ENCODE data around the gene NDUFA7.
"Not testable (repeated sequence)": the region's sequence is repeated elsewhere in the genome, so short reads cannot be mapped to it uniquely, and the experiment has no call there.

Gene NDUFA7

DNA sequence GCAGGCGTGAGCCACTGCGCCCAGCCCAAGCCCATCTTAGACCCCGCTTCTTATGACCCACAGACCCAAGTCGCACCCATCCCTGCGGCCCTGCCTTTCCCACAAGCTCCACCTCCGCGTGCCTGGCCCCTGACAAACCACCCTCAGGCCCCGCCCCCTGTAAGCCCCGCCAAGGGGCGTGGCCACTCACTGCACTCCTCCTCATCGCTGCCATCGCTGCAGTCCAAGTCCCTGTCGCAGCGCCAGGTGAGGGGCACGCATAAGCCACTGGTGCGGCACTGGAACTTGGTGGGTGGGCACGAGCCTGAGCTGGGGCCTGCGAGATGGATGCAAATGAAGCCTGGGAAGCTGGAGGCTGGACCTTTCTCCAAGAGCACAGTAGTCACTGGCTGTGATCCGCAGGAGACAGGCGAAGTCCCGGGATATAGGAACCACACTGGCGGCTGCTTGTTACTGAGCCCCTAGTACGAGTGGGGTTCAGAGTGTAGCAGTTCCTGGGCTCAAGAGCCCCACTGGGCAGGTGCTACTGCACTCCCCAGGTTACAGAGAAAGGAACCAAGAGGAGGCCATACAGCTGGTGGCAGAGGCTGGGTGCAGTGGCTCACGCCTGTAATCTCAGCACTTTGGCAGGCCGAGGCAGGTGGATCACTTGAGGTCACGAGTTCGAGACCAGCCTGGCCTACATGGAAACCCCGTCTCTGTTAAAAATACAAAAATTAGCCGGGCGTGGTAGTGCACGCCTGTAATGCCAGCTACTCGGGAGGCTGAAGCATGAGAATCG lies 16.1 kb downstream of the NDUFA7 start:
- H3K4me3 ChIP-seq (replicated peaks; ENCODE audit: insufficient read depth, low read length) = no peak overlapping the region
- TF ChIP-seq, protein P1, sequence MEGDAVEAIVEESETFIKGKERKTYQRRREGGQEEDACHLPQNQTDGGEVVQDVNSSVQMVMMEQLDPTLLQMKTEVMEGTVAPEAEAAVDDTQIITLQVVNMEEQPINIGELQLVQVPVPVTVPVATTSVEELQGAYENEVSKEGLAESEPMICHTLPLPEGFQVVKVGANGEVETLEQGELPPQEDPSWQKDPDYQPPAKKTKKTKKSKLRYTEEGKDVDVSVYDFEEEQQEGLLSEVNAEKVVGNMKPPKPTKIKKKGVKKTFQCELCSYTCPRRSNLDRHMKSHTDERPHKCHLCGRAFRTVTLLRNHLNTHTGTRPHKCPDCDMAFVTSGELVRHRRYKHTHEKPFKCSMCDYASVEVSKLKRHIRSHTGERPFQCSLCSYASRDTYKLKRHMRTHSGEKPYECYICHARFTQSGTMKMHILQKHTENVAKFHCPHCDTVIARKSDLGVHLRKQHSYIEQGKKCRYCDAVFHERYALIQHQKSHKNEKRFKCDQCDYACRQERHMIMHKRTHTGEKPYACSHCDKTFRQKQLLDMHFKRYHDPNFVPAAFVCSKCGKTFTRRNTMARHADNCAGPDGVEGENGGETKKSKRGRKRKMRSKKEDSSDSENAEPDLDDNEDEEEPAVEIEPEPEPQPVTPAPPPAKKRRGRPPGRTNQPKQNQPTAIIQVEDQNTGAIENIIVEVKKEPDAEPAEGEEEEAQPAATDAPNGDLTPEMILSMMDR (IDR thresholded peaks at IDR 0.05; ENCODE audit: insufficient read depth, low read length) = no peak
- no peak for TF ChIP-seq GABPA (IDR thresholded peaks at IDR 0.05; ENCODE audit: low read depth)
- TF ChIP-seq POLR2AphosphoS5 (IDR thresholded peaks at IDR 0.05; ENCODE audit: low read depth) = no peak
- TF ChIP-seq SPI1 (IDR thresholded peaks at IDR 0.05; ENCODE audit: borderline replicate concordance, low read depth) = no peak
- TF ChIP-seq, protein P2, sequence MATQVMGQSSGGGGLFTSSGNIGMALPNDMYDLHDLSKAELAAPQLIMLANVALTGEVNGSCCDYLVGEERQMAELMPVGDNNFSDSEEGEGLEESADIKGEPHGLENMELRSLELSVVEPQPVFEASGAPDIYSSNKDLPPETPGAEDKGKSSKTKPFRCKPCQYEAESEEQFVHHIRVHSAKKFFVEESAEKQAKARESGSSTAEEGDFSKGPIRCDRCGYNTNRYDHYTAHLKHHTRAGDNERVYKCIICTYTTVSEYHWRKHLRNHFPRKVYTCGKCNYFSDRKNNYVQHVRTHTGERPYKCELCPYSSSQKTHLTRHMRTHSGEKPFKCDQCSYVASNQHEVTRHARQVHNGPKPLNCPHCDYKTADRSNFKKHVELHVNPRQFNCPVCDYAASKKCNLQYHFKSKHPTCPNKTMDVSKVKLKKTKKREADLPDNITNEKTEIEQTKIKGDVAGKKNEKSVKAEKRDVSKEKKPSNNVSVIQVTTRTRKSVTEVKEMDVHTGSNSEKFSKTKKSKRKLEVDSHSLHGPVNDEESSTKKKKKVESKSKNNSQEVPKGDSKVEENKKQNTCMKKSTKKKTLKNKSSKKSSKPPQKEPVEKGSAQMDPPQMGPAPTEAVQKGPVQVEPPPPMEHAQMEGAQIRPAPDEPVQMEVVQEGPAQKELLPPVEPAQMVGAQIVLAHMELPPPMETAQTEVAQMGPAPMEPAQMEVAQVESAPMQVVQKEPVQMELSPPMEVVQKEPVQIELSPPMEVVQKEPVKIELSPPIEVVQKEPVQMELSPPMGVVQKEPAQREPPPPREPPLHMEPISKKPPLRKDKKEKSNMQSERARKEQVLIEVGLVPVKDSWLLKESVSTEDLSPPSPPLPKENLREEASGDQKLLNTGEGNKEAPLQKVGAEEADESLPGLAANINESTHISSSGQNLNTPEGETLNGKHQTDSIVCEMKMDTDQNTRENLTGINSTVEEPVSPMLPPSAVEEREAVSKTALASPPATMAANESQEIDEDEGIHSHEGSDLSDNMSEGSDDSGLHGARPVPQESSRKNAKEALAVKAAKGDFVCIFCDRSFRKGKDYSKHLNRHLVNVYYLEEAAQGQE (IDR thresholded peaks at IDR 0.05; ENCODE audit: insufficient replicate concordance, low read depth) = no peak
- H3K27ac ChIP-seq (replicated peaks) = no peak overlapping the region
- H3K27me3 ChIP-seq (ENCODE audit: insufficient read depth, poor library complexity, severe bottlenecking) = no peaks in the 10 kb centered on the region
- peak in 1 of 2 experiments; percentile 0 for DNase-seq (ENCODE audit: low read depth in 1 of 2, low spot score in 1 of 2)

DNA sequence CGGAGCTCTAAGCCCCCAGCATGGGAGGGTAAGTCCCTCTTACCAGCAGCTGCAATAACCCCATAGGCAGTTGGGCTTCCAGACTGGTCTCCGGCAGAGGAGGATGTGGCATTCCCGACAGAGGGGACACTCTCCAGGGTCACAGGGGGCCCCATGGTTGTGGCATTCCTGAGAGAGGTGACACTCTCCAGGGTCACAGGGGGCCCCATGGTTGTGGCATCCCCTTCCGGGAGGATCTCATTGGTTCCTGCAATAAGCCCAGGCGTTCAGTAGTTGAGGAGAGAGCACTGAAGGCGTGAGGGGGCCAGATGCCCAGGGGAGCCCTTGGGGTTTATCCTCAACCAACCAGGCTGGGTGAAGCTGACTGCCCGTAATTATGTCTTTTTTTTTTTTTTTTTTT lies 18.4 kb downstream of the NDUFA7 start:
- no peak overlapping the region for H3K4me3 ChIP-seq (replicated peaks; ENCODE audit: insufficient read depth, low read length)
- no peak overlapping the region for H3K27ac ChIP-seq (replicated peaks)
- no peak for TF ChIP-seq POLR2AphosphoS5 (IDR thresholded peaks at IDR 0.05; ENCODE audit: low read depth)
- TF ChIP-seq, protein P1 (IDR thresholded peaks at IDR 0.05; ENCODE audit: insufficient read depth, low read length) = no peak
- TF ChIP-seq, protein P2 (IDR thresholded peaks at IDR 0.05; ENCODE audit: insufficient replicate concordance, low read depth) = no peak
- TF ChIP-seq GABPA (IDR thresholded peaks at IDR 0.05; ENCODE audit: low read depth) = no peak
- no peak for TF ChIP-seq SPI1 (IDR thresholded peaks at IDR 0.05; ENCODE audit: borderline replicate concordance, low read depth)
- no peak for DNase-seq (ENCODE audit: low read depth in 1 of 2, low spot score in 1 of 2)
- H3K27me3 ChIP-seq (ENCODE audit: insufficient read depth, poor library complexity, severe bottlenecking) = no peaks in the 10 kb centered on the region

DNA sequence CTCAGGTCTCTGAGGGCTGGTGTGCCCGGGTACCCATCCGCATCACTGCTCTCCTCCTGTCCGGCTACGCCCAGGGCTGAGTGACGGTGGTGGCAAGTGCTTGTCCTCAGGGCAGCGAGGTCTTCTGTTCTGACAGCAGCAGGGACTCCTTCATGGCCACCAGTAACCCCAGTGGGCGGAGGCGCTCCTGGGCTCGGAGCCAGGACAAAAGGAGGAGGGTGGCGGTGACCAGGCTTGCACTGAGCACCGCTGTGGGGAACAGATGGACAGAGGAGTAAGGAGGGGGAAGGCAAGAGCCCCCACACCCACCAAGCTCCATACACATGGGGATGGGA lies 18.9 kb downstream of the NDUFA7 start:
- no peak overlapping the region for H3K27ac ChIP-seq (replicated peaks)
- H3K27me3 ChIP-seq (ENCODE audit: insufficient read depth, poor library complexity, severe bottlenecking) = no peaks in the 10 kb centered on the region
- peak in 1 of 2 experiments; percentile 0 for DNase-seq (ENCODE audit: low read depth in 1 of 2, low spot score in 1 of 2)
- H3K4me3 ChIP-seq (replicated peaks; ENCODE audit: insufficient read depth, low read length) = no peak overlapping the region
- TF ChIP-seq, protein P1 (IDR thresholded peaks at IDR 0.05; ENCODE audit: insufficient read depth, low read length) = no peak
- TF ChIP-seq, protein P2 (IDR thresholded peaks at IDR 0.05; ENCODE audit: insufficient replicate concordance, low read depth) = no peak
- TF ChIP-seq GABPA (IDR thresholded peaks at IDR 0.05; ENCODE audit: low read depth) (no peak), POLR2AphosphoS5 (IDR thresholded peaks at IDR 0.05; ENCODE audit: low read depth) (no peak), SPI1 (IDR thresholded peaks at IDR 0.05; ENCODE audit: borderline replicate concordance, low read depth) (no peak)

DNA sequence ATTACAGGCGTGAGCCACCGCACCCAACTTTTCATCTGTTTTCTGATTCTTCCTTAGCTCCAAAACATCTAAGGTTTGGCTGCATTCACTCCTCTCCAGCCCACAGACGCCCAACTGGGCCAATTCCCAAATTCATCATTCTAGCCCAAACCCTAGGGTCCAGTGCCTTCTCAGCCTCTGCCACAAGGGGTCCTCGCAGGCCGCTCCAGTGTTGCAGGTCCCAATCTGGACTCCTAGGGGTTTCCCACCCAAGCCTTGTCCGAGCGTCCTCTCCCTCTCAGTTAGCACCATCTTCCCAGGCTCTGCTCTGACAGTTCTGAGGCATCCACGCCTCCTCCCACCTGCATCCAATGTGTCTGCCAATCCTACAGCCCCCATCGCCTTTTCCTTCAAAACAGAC lies 29.8 kb downstream of the NDUFA7 start:
- H3K27ac ChIP-seq (replicated peaks); H3K4me3 ChIP-seq (replicated peaks; ENCODE audit: insufficient read depth, low read length); DNase-seq (ENCODE audit: low read depth in 1 of 2, low spot score in 1 of 2); H3K27me3 ChIP-seq (ENCODE audit: insufficient read depth, poor library complexity, severe bottlenecking): not testable (repeated sequence)

DNA sequence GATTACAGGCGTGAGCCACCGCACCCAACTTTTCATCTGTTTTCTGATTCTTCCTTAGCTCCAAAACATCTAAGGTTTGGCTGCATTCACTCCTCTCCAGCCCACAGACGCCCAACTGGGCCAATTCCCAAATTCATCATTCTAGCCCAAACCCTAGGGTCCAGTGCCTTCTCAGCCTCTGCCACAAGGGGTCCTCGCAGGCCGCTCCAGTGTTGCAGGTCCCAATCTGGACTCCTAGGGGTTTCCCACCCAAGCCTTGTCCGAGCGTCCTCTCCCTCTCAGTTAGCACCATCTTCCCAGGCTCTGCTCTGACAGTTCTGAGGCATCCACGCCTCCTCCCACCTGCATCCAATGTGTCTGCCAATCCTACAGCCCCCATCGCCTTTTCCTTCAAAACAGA lies 44.7 kb downstream of the NDUFA7 start:
- not testable (repeated sequence) for H3K4me3 ChIP-seq (replicated peaks; ENCODE audit: insufficient read depth, low read length); H3K27ac ChIP-seq (replicated peaks); H3K27me3 ChIP-seq (ENCODE audit: insufficient read depth, poor library complexity, severe bottlenecking); DNase-seq (ENCODE audit: low read depth in 1 of 2, low spot score in 1 of 2)

Measured in HL-60 (cell line).